Lower lobe of right lung (tissue), 2 donors: ENCODE measurements around the gene CTTN. TPM values are rescaled to one million over a fixed set of nuclear protein-coding genes. Genes with fewer than 3 reads are reported as not detected.
"Not testable (repeated sequence)": the region's sequence is repeated elsewhere in the genome, so short reads cannot be mapped to it uniquely, and the experiment has no call there.

Experiments
- ATAC-seq, 2 donors: fragments of 200-7000 bp; cut with Tn5 transposase; one replicate each; pipeline ENCODE4 v1.9.1; 2020 to 2022; ENCODE audit warnings: mild to moderate bottlenecking in 2 of 2, moderate library complexity in 2 of 2
- DNase-seq: peaks from one replicate; pipeline ENCODE4 v3.0.0-alpha.2; 2020
- H3K27ac ChIP-seq: fragments of 200-600 bp; one replicate; pipeline ENCODE4 v1.8.0; 2022
- H3K27me3 ChIP-seq: fragments of 200-600 bp; one replicate; pipeline ENCODE4 v1.8.0; 2022; ENCODE audit warnings: low read depth
- H3K36me3 ChIP-seq: fragments of 200-600 bp; one replicate; pipeline ENCODE4 v1.8.0; 2022; ENCODE audit warnings: mild to moderate bottlenecking
- H3K4me1 ChIP-seq: fragments of 200-600 bp; one replicate; pipeline ENCODE4 v1.8.0; 2022
- H3K4me3 ChIP-seq: fragments of 200-600 bp; one replicate; pipeline ENCODE4 v1.8.0; 2022; ENCODE audit warnings: mild to moderate bottlenecking
- H3K9me3 ChIP-seq: fragments of 200-600 bp; one replicate; pipeline ENCODE4 v1.8.0; 2022
- intact Hi-C: fragments of 100-400 bp; cut with DNase I; formaldehyde crosslinking; loops from one replicate; pipeline ENCODE4 v1.11.0; 2022
- total RNA-seq: library from RNA; stranded (reverse); fragmentation: NEBNext Ultra II Directional; extraction: Animal tissue kit (Norgen Biotek cat#: 25700); gene quantifications from one replicate; pipeline ENCODE4 v1.2.1, GENCODE V29; 2021
- TF ChIP-seq, protein P1 (sequence below): fragments of 200-600 bp; IDR thresholded peaks from one replicate; pipeline ENCODE4 v1.8.0; 2022; ENCODE audit warnings: antibody characterized with exemption, mild to moderate bottlenecking
- donor health status: DM: no; HTN: yes; CAD: no; lungs with severe emphysema.

CTTN gene
- total RNA-seq, 1 donor from 2014 or later = 145 TPM

DNA sequence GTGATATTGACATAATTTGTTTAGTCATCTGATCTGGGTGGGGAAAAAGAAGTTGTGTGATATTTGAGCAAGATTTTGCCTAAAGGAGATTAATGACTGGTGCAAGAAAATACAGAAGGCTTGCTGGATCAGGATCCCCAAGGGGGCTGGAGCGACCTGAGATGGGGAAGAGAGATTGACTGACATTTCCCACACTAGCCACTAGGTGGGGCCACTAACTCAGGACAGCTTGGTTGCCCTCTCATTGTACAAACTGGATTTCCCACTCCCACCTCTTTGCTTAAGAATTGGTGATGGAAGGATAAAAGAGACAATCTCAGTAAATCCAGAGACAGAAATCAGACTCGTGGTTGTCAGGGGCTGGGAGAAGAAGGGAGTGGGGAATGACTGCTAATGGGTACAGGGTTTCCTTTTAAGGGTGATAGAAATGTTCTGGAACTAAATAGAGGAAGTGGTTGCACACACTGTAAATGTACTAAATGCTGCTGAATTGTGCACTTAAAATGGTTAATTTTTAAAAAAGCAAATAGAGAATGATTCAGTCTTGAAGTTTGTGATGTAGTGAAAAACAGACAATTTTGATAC is 50.7 kb downstream of the CTTN start:
- Histone ChIP-seq H3K27me3 (peaks cover 5% of the 10 kb centered on the region), H3K36me3 (no peaks in the 10 kb centered on the region), H3K4me1 (no peaks in the 10 kb centered on the region), H3K9me3 (peaks cover 21% of the 10 kb centered on the region), H3K4me3 (no peak overlapping the region), H3K27ac (no peak overlapping the region)
- TF ChIP-seq, protein P1, sequence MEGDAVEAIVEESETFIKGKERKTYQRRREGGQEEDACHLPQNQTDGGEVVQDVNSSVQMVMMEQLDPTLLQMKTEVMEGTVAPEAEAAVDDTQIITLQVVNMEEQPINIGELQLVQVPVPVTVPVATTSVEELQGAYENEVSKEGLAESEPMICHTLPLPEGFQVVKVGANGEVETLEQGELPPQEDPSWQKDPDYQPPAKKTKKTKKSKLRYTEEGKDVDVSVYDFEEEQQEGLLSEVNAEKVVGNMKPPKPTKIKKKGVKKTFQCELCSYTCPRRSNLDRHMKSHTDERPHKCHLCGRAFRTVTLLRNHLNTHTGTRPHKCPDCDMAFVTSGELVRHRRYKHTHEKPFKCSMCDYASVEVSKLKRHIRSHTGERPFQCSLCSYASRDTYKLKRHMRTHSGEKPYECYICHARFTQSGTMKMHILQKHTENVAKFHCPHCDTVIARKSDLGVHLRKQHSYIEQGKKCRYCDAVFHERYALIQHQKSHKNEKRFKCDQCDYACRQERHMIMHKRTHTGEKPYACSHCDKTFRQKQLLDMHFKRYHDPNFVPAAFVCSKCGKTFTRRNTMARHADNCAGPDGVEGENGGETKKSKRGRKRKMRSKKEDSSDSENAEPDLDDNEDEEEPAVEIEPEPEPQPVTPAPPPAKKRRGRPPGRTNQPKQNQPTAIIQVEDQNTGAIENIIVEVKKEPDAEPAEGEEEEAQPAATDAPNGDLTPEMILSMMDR = peak; percentile 23
- intact Hi-C loops = no loop called here
- no peak for DNase-seq
- ATAC-seq = no peak

DNA sequence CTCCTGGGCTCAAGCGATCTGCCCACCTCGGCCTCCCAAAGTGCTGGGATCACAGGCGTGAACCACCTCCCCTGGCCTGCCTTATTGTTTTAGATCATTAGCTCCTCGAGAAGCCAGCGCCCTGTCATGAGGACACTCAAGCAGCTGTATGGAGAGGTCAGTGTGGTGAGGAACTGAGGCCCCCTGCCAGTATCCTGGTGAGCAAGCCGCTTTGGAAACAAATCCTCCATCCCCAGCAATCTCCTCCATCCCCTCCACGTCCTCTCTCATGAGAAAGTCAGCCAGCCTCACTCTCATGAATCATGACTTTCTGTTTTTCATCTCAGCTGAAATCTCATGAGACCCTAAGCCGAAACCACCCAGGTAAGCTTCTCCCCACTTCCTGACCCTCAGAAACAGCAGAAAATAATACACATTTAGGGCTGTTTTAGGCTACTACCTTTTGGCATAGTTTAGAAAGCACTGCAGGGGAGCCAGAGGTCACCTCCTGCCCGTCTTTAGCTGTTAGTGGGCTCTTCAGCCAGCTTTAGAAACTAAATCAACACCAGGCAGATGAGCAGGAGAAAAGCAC is 56.0 kb downstream of the CTTN start:
- no peak overlapping the region for H3K4me3 ChIP-seq
- no peak for ATAC-seq
- no peak overlapping the region for H3K27ac ChIP-seq
- peaks cover 6% of the 10 kb centered on the region for H3K27me3 ChIP-seq
- DNase-seq = no peak
- H3K36me3 ChIP-seq = no peaks in the 10 kb centered on the region
- TF ChIP-seq, protein P1 = no peak
- intact Hi-C loops = no loop called here
- no peaks in the 10 kb centered on the region for H3K4me1 ChIP-seq
- H3K9me3 ChIP-seq = peaks cover 10% of the 10 kb centered on the region

DNA sequence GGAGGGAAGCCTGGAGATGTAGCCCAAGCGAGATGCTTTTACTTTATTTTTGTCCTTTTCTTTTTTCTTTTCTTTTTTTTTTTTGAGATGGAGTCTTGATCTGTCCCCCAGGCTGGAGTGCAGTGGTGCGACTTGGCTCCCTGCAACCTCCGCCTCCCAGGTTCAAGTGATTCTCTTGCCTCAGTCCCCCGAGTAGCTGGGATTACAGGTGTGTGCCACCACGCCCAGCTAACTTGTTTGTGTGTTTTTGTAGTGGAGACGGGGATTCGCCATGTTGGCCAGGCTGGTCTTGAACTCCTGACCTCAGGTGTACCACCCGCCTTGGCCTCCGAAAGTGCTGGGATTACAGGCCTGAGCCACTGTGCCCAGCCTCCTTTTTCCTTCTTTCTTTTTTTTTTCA is 56.5 kb downstream of the CTTN start:
- H3K4me3 ChIP-seq, H3K9me3 ChIP-seq, H3K36me3 ChIP-seq, intact Hi-C loops, ATAC-seq, H3K4me1 ChIP-seq, H3K27ac ChIP-seq, DNase-seq, H3K27me3 ChIP-seq: not testable (repeated sequence)

GRCh38 chr11:70455354-70455753 is 57.0 kb downstream of the CTTN start:
- Histone ChIP-seq H3K27me3 (peaks cover 11% of the 10 kb centered on the region), H3K27ac (no peak overlapping the region), H3K36me3 (no peaks in the 10 kb centered on the region), H3K4me3 (no peak overlapping the region), H3K4me1 (no peaks in the 10 kb centered on the region), H3K9me3 (peaks cover 1% of the 10 kb centered on the region)
- no peak for DNase-seq
- ATAC-seq = no peak
- intact Hi-C loops = no loop called here
- TF ChIP-seq, protein P1 = no peak

- ATAC-seq (peak in 1 of 2 donors; percentile 54), DNase-seq (no peak)
- H3K36me3 ChIP-seq = no peaks in the 10 kb centered on the region
- intact Hi-C loops = no loop called here
- TF ChIP-seq, protein P1 = no peak
- no peak overlapping the region for H3K4me3 ChIP-seq
- H3K4me1 ChIP-seq = no peaks in the 10 kb centered on the region
- H3K9me3 ChIP-seq = no peaks in the 10 kb centered on the region
- no peak overlapping the region for H3K27ac ChIP-seq
- peaks cover 21% of the 10 kb centered on the region for H3K27me3 ChIP-seq
Observed at GRCh38 chr11:70456921-70457532, 58.7 kb downstream of the CTTN start.

DNA sequence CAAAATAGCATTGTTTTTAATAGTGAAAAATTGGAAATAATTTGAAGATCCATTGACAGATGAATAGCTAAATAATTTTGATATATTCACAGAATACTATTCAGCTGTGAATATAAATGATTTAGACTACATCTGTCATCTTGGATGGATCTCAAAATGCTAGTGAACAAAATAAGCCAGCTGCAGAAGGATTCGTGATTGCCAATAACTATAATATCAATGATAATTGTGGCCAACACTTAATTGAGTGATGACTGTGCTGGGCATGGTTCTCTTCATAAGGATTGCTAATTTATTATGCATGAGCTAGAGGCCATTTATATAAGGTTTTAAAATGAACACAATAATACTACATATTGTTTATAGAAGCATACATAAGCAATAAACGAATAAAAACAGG is 60.4 kb downstream of the CTTN start:
- no peak overlapping the region for H3K4me3 ChIP-seq
- no peaks in the 10 kb centered on the region for H3K4me1 ChIP-seq
- DNase-seq = no peak
- TF ChIP-seq, protein P1 = no peak
- no peaks in the 10 kb centered on the region for H3K36me3 ChIP-seq
- intact Hi-C loops = no loop called here
- no peak overlapping the region for H3K27ac ChIP-seq
- peaks cover 23% of the 10 kb centered on the region for H3K27me3 ChIP-seq
- H3K9me3 ChIP-seq = no peaks in the 10 kb centered on the region
- no peak for ATAC-seq
